Trophoblast cell (in vitro differentiated cells and primary cell): ENCODE results near the gene SLC41A2.

Experiments used
- DNase-seq, 2 donors: peaks; one replicate each; pipeline ENCODE4 v3.0.0-alpha.2; 2016
- H2AFZ ChIP-seq: 2 replicates; pipeline ENCODE4 v1.6.1; 2013; ENCODE audit warnings: low read length, moderate library complexity, mild to moderate bottlenecking; ENCODE audit not compliant: insufficient read depth, poor library complexity
- H2AK5ac ChIP-seq: 2 replicates; pipeline ENCODE4 v1.6.1; 2013; ENCODE audit warnings: mild to moderate bottlenecking, low read length
- H2BK120ac ChIP-seq: 2 replicates; pipeline ENCODE4 v1.6.1; 2013; ENCODE audit warnings: low read length, mild to moderate bottlenecking, moderate library complexity; ENCODE audit not compliant: insufficient read depth, poor library complexity
- H2BK12ac ChIP-seq: 2 replicates; pipeline ENCODE4 v1.6.1; 2013; ENCODE audit warnings: mild to moderate bottlenecking, low read length, moderate library complexity
- H2BK5ac ChIP-seq: 2 replicates; pipeline ENCODE4 v1.6.1; 2013; ENCODE audit warnings: low read length, low read depth, moderate library complexity, mild to moderate bottlenecking; ENCODE audit not compliant: poor library complexity
- H3K14ac ChIP-seq: 2 replicates; pipeline ENCODE4 v1.6.1; 2013; ENCODE audit warnings: mild to moderate bottlenecking, low read length
- H3K18ac ChIP-seq: 2 replicates; pipeline ENCODE4 v1.6.1; 2013; ENCODE audit warnings: mild to moderate bottlenecking, low read length
- H3K23ac ChIP-seq: 2 replicates; pipeline ENCODE4 v1.6.1; 2013; ENCODE audit warnings: low read length
- H3K27ac ChIP-seq: 2 replicates; pipeline ENCODE4 v1.5.1; 2013; ENCODE audit warnings: low read depth, mild to moderate bottlenecking, inconsistent platforms, low read length, moderate library complexity
- H3K27me3 ChIP-seq: 2 replicates; pipeline ENCODE4 v1.6.1; 2013; ENCODE audit warnings: inconsistent platforms, mild to moderate bottlenecking, low read length, moderate library complexity; ENCODE audit not compliant: insufficient read depth
- H3K36me3 ChIP-seq, 2 experiments: 1 replicate in 1 of 2; 2 replicates in 1 of 2; pipeline ENCODE4 v1.6.1; 2013; ENCODE audit warnings: low read length in 2 of 2, mild to moderate bottlenecking in 2 of 2, moderate library complexity in 1 of 2; ENCODE audit not compliant: insufficient read depth in 2 of 2, control insufficient read depth in 1 of 2
- H3K4ac ChIP-seq: 2 replicates; pipeline ENCODE4 v1.6.1; 2013; ENCODE audit warnings: low read depth, mild to moderate bottlenecking, low read length, moderate library complexity
- H3K4me1 ChIP-seq, 2 experiments: 1 replicate in 1 of 2; 2 replicates in 1 of 2; pipeline ENCODE4 v1.6.1; 2013; ENCODE audit warnings: low read length in 2 of 2, mild to moderate bottlenecking in 2 of 2, moderate library complexity in 1 of 2; ENCODE audit not compliant: insufficient read depth in 2 of 2, control insufficient read depth in 1 of 2
- H3K4me2 ChIP-seq: 2 replicates; pipeline ENCODE4 v1.6.1; 2013; ENCODE audit warnings: inconsistent platforms, mild to moderate bottlenecking, low read length, moderate library complexity
- H3K4me3 ChIP-seq: 2 replicates; pipeline ENCODE4 v1.5.1; 2013; ENCODE audit warnings: mild to moderate bottlenecking, low read depth, low read length, inconsistent platforms
- H3K79me1 ChIP-seq: one replicate; pipeline ENCODE4 v1.6.1; 2013; ENCODE audit warnings: low read length
- H3K79me2 ChIP-seq: 2 replicates; pipeline ENCODE4 v1.6.1; 2013; ENCODE audit warnings: low read length, mild to moderate bottlenecking; ENCODE audit not compliant: control insufficient read depth, insufficient read depth, poor library complexity
- H3K9ac ChIP-seq: 2 replicates; pipeline ENCODE4 v1.6.1; 2013; ENCODE audit warnings: mild to moderate bottlenecking, low read length
- H3K9me3 ChIP-seq: 2 replicates; pipeline ENCODE4 v1.6.1; 2013; ENCODE audit warnings: low read depth, mild to moderate bottlenecking, control low read depth, inconsistent platforms, low read length; ENCODE audit not compliant: insufficient read depth
- H4K12ac ChIP-seq: 2 replicates; pipeline ENCODE4 v1.6.1; 2013; ENCODE audit warnings: low read depth, mild to moderate bottlenecking, low read length, moderate library complexity
- H4K8ac ChIP-seq: 2 replicates; pipeline ENCODE4 v1.6.1; 2013; ENCODE audit warnings: low read depth, mild to moderate bottlenecking, low read length, moderate library complexity
- H4K91ac ChIP-seq: one replicate; pipeline ENCODE4 v1.6.1; 2013; ENCODE audit warnings: low read depth, mild to moderate bottlenecking, low read length, moderate library complexity
- WGBS: extraction: QIAGEN DNeasy Blood & Tissue Kit; methylation state at CpG from one replicate; pipeline ENCODE4 v1.1.7; 2013; ENCODE audit warnings: missing lambda C conversion rate; ENCODE audit not compliant: insufficient read length, insufficient coverage; ENCODE audit errors: extremely low coverage; 5-methylcytosine and 5-hydroxymethylcytosine counted together

The SLC41A2 gene

GRCh38 chr12:104969343-104969742 is 11.3 kb upstream of the SLC41A2 start:
- Histone ChIP-seq H3K18ac (no peak overlapping the region), H2AFZ (no peak overlapping the region), H4K12ac (no peak overlapping the region), H2BK12ac (no peak overlapping the region), H4K8ac (no peak overlapping the region), H2AK5ac (no peak overlapping the region), H3K14ac (no peak overlapping the region), H3K27ac (no peak overlapping the region), H4K91ac (no peak overlapping the region), H3K4me2 (no peak overlapping the region), H3K27me3 (no peaks in the 10 kb centered on the region), H3K4ac (no peak overlapping the region), H3K79me1 (no peaks in the 10 kb centered on the region), H2BK5ac (no peak overlapping the region), H2BK120ac (no peak overlapping the region), H3K9ac (no peak overlapping the region), H3K4me1 (no peaks in the 10 kb centered on the region), H3K4me3 (no peak overlapping the region), H3K23ac (no peak overlapping the region), H3K9me3 (no peaks in the 10 kb centered on the region), H3K79me2 (no peaks in the 10 kb centered on the region), H3K36me3 (no peaks in the 10 kb centered on the region)
- WGBS = no CpG with 5 or more reads among the region's 3 CpGs
- DNase-seq = no peak

GRCh38 chr12:104966677-104967076 is 8.6 kb upstream of the SLC41A2 start:
- Histone ChIP-seq H3K27me3 (no peaks in the 10 kb centered on the region), H3K36me3 (no peaks in the 10 kb centered on the region), H3K9me3 (no peaks in the 10 kb centered on the region), H3K4me3 (no peak overlapping the region), H3K79me2 (no peaks in the 10 kb centered on the region), H4K12ac (no peak overlapping the region), H2BK5ac (no peak overlapping the region), H3K4ac (no peak overlapping the region), H2AFZ (no peak overlapping the region), H2AK5ac (no peak overlapping the region), H3K4me1 (no peaks in the 10 kb centered on the region), H3K79me1 (no peaks in the 10 kb centered on the region), H2BK12ac (no peak overlapping the region), H4K8ac (no peak overlapping the region), H3K23ac (no peak overlapping the region), H3K9ac (no peak overlapping the region), H3K27ac (no peak overlapping the region), H3K18ac (no peak overlapping the region), H3K14ac (no peak overlapping the region), H4K91ac (no peak overlapping the region), H2BK120ac (no peak overlapping the region), H3K4me2 (no peak overlapping the region)
- no CpG with 5 or more reads among the region's 4 CpGs for WGBS
- no peak for DNase-seq

GRCh38 chr12:104964856-104965205 is 6.7 kb upstream of the SLC41A2 start:
- H3K4ac ChIP-seq = no peak overlapping the region
- no peak overlapping the region for H4K91ac ChIP-seq
- no peak for DNase-seq
- no peaks in the 10 kb centered on the region for H3K79me2 ChIP-seq
- H4K8ac ChIP-seq = no peak overlapping the region
- H3K4me1 ChIP-seq = no peaks in the 10 kb centered on the region
- no peak overlapping the region for H2AFZ ChIP-seq
- WGBS = no CpG with 5 or more reads among the region's 2 CpGs
- H3K4me3 ChIP-seq = no peak overlapping the region
- H3K9ac ChIP-seq = no peak overlapping the region
- H3K18ac ChIP-seq = no peak overlapping the region
- H2BK5ac ChIP-seq = no peak overlapping the region
- H3K79me1 ChIP-seq = no peaks in the 10 kb centered on the region
- H2BK120ac ChIP-seq = no peak overlapping the region
- no peak overlapping the region for H3K27ac ChIP-seq
- no peaks in the 10 kb centered on the region for H3K27me3 ChIP-seq
- H2BK12ac ChIP-seq = no peak overlapping the region
- no peak overlapping the region for H2AK5ac ChIP-seq
- no peak overlapping the region for H4K12ac ChIP-seq
- no peak overlapping the region for H3K14ac ChIP-seq
- no peak overlapping the region for H3K23ac ChIP-seq
- no peaks in the 10 kb centered on the region for H3K9me3 ChIP-seq
- H3K4me2 ChIP-seq = no peak overlapping the region
- H3K36me3 ChIP-seq = no peaks in the 10 kb centered on the region

GRCh38 chr12:104964167-104964855 is 6.2 kb upstream of the SLC41A2 start:
- WGBS = no CpG with 5 or more reads among the region's 8 CpGs

More at GRCh38 chr12:104964167-104964855, 6.2 kb upstream of the SLC41A2 start:
- Histone ChIP-seq H3K79me1 (no peaks in the 10 kb centered on the region), H3K9ac (no peak overlapping the region), H3K23ac (no peak overlapping the region), H3K18ac (no peak overlapping the region), H4K12ac (no peak overlapping the region), H3K4me1 (no peaks in the 10 kb centered on the region), H4K8ac (no peak overlapping the region), H2BK120ac (no peak overlapping the region), H3K36me3 (no peaks in the 10 kb centered on the region), H3K4ac (no peak overlapping the region), H3K14ac (no peak overlapping the region), H3K4me3 (no peak overlapping the region), H3K27ac (no peak overlapping the region), H2AK5ac (no peak overlapping the region), H3K9me3 (no peaks in the 10 kb centered on the region), H2BK12ac (no peak overlapping the region), H3K27me3 (no peaks in the 10 kb centered on the region), H3K4me2 (no peak overlapping the region), H2BK5ac (no peak overlapping the region), H3K79me2 (no peaks in the 10 kb centered on the region), H2AFZ (no peak overlapping the region), H4K91ac (no peak overlapping the region)
- no peak for DNase-seq
